ENCODE measurements around the gene PTK7. TPM values are rescaled to one million over a fixed set of nuclear protein-coding genes. Genes with fewer than 3 reads are reported as not detected.

The PTK7 gene
- total RNA-seq, 1 donor from 2014 or later, result 4.3 TPM

GRCh38 chr6:43183441-43183840, 107.3 kb downstream of the PTK7 start:
- Mint-ChIP-seq H3K9me3 (no peaks in the 10 kb centered on the region), H3K27me3 (no peaks in the 10 kb centered on the region), H3K36me3 (ENCODE audit: low read depth) (peaks cover 40% of the 10 kb centered on the region), H3K27ac (peak overlapping the region; percentile 94), H3K4me1 (peaks cover 36% of the 10 kb centered on the region), H3K4me3 (peak overlapping the region; percentile 94)
- DNase-seq, result no peak
- intact Hi-C loops (cut with micrococcal nuclease), result no loop called here

- intact Hi-C loops (cut with micrococcal nuclease), result no loop called here
- H3K27me3 Mint-ChIP-seq, result no peaks in the 10 kb centered on the region
- H3K27ac Mint-ChIP-seq, result peak overlapping the region; percentile 17
- no peak for DNase-seq
- peak overlapping the region; percentile 94 for H3K4me3 Mint-ChIP-seq
- H3K36me3 Mint-ChIP-seq (ENCODE audit: low read depth), result peaks cover 35% of the 10 kb centered on the region
- peaks cover 36% of the 10 kb centered on the region for H3K4me1 Mint-ChIP-seq
- no peaks in the 10 kb centered on the region for H3K9me3 Mint-ChIP-seq
These were observed 108.3 kb downstream of the PTK7 start for GRCh38 chr6:43184268-43184985.

- H3K4me3 Mint-ChIP-seq, result peak overlapping the region; percentile 44
- no peaks in the 10 kb centered on the region for H3K27me3 Mint-ChIP-seq
- intact Hi-C loops (cut with micrococcal nuclease), result no loop called here
- DNase-seq, result peak; percentile 73
- peak overlapping the region; percentile 48 for H3K27ac Mint-ChIP-seq
- H3K36me3 Mint-ChIP-seq (ENCODE audit: low read depth), result peaks cover 37% of the 10 kb centered on the region
- no peaks in the 10 kb centered on the region for H3K9me3 Mint-ChIP-seq
- H3K4me1 Mint-ChIP-seq, result peaks cover 39% of the 10 kb centered on the region
These were observed 109.4 kb downstream of the PTK7 start for GRCh38 chr6:43185391-43185985.

GRCh38 chr6:43186019-43186418, 109.9 kb downstream of the PTK7 start:
- Mint-ChIP-seq H3K27me3 (no peaks in the 10 kb centered on the region), H3K27ac (peak overlapping the region; percentile 8), H3K4me3 (no peak overlapping the region), H3K4me1 (peaks cover 40% of the 10 kb centered on the region), H3K36me3 (ENCODE audit: low read depth) (peaks cover 39% of the 10 kb centered on the region), H3K9me3 (no peaks in the 10 kb centered on the region)
- intact Hi-C loops (cut with micrococcal nuclease), result no loop called here
- DNase-seq, result no peak

GRCh38 chr6:43186706-43187105, 110.6 kb downstream of the PTK7 start:
- H3K36me3 Mint-ChIP-seq (ENCODE audit: low read depth), result peaks cover 37% of the 10 kb centered on the region
- H3K9me3 Mint-ChIP-seq, result no peaks in the 10 kb centered on the region
- H3K4me3 Mint-ChIP-seq, result no peak overlapping the region
- peak overlapping the region; percentile 8 for H3K27ac Mint-ChIP-seq
- no peak for DNase-seq
- peaks cover 35% of the 10 kb centered on the region for H3K4me1 Mint-ChIP-seq
- H3K27me3 Mint-ChIP-seq, result no peaks in the 10 kb centered on the region
- intact Hi-C loops (cut with micrococcal nuclease), result no loop called here

GRCh38 chr6:43187821-43188220, 111.7 kb downstream of the PTK7 start:
- Mint-ChIP-seq H3K4me3 (no peak overlapping the region), H3K4me1 (peaks cover 30% of the 10 kb centered on the region), H3K27me3 (no peaks in the 10 kb centered on the region), H3K27ac (no peak overlapping the region), H3K9me3 (no peaks in the 10 kb centered on the region), H3K36me3 (ENCODE audit: low read depth) (peaks cover 33% of the 10 kb centered on the region)
- intact Hi-C loops (cut with micrococcal nuclease), result no loop called here
- DNase-seq, result no peak

- DNase-seq, result no peak
- Mint-ChIP-seq H3K9me3 (no peaks in the 10 kb centered on the region), H3K4me1 (peaks cover 24% of the 10 kb centered on the region), H3K36me3 (ENCODE audit: low read depth) (peaks cover 39% of the 10 kb centered on the region), H3K27ac (no peak overlapping the region), H3K27me3 (no peaks in the 10 kb centered on the region), H3K4me3 (no peak overlapping the region)
- intact Hi-C loops (cut with micrococcal nuclease), result no loop called here
These were observed 112.3 kb downstream of the PTK7 start for GRCh38 chr6:43188426-43188825.

GRCh38 chr6:43189776-43190304, 113.7 kb downstream of the PTK7 start:
- Mint-ChIP-seq H3K36me3 (ENCODE audit: low read depth) (peaks cover 38% of the 10 kb centered on the region), H3K4me1 (peaks cover 13% of the 10 kb centered on the region), H3K4me3 (no peak overlapping the region), H3K9me3 (no peaks in the 10 kb centered on the region), H3K27ac (no peak overlapping the region), H3K27me3 (no peaks in the 10 kb centered on the region)
- no peak for DNase-seq
- intact Hi-C loops (cut with micrococcal nuclease), result no loop called here

GRCh38 chr6:43192911-43193310, 116.8 kb downstream of the PTK7 start:
- no peaks in the 10 kb centered on the region for H3K9me3 Mint-ChIP-seq
- intact Hi-C loops (cut with micrococcal nuclease), result no loop called here
- H3K4me3 Mint-ChIP-seq, result no peak overlapping the region
- no peak for DNase-seq
- no peak overlapping the region for H3K27ac Mint-ChIP-seq
- no peaks in the 10 kb centered on the region for H3K27me3 Mint-ChIP-seq
- H3K36me3 Mint-ChIP-seq (ENCODE audit: low read depth), result peaks cover 41% of the 10 kb centered on the region
- H3K4me1 Mint-ChIP-seq, result peaks cover 5% of the 10 kb centered on the region

GRCh38 chr6:43193929-43194328, 117.8 kb downstream of the PTK7 start:
- DNase-seq, result no peak
- Mint-ChIP-seq H3K4me1 (peaks cover 5% of the 10 kb centered on the region), H3K27me3 (no peaks in the 10 kb centered on the region), H3K4me3 (no peak overlapping the region), H3K27ac (peak overlapping the region; percentile 13), H3K36me3 (ENCODE audit: low read depth) (peaks cover 33% of the 10 kb centered on the region), H3K9me3 (no peaks in the 10 kb centered on the region)
- intact Hi-C loops (cut with micrococcal nuclease), result no loop called here

- no peak for DNase-seq
- no peaks in the 10 kb centered on the region for H3K27me3 Mint-ChIP-seq
- peaks cover 42% of the 10 kb centered on the region for H3K36me3 Mint-ChIP-seq (ENCODE audit: low read depth)
- no peak overlapping the region for H3K27ac Mint-ChIP-seq
- intact Hi-C loops (cut with micrococcal nuclease), result no loop called here
- H3K4me3 Mint-ChIP-seq, result no peak overlapping the region
- no peaks in the 10 kb centered on the region for H3K4me1 Mint-ChIP-seq
- H3K9me3 Mint-ChIP-seq, result no peaks in the 10 kb centered on the region
These were observed 120.2 kb downstream of the PTK7 start for GRCh38 chr6:43196337-43196736.

GRCh38 chr6:43199912-43200311, 123.8 kb downstream of the PTK7 start:
- no peak overlapping the region for H3K27ac Mint-ChIP-seq
- no peak overlapping the region for H3K4me3 Mint-ChIP-seq
- no peak for DNase-seq
- H3K4me1 Mint-ChIP-seq, result no peaks in the 10 kb centered on the region
- H3K36me3 Mint-ChIP-seq (ENCODE audit: low read depth), result peaks cover 37% of the 10 kb centered on the region
- H3K9me3 Mint-ChIP-seq, result no peaks in the 10 kb centered on the region
- no peaks in the 10 kb centered on the region for H3K27me3 Mint-ChIP-seq
- intact Hi-C loops (cut with micrococcal nuclease), result no loop called here

GRCh38 chr6:43200541-43200940, 124.4 kb downstream of the PTK7 start:
- intact Hi-C loops (cut with micrococcal nuclease), result no loop called here
- Mint-ChIP-seq H3K27me3 (no peaks in the 10 kb centered on the region), H3K36me3 (ENCODE audit: low read depth) (peaks cover 40% of the 10 kb centered on the region), H3K27ac (no peak overlapping the region), H3K9me3 (no peaks in the 10 kb centered on the region), H3K4me3 (no peak overlapping the region), H3K4me1 (no peaks in the 10 kb centered on the region)
- DNase-seq, result no peak

GRCh38 chr6:43202451-43202850, 126.3 kb downstream of the PTK7 start:
- no peaks in the 10 kb centered on the region for H3K9me3 Mint-ChIP-seq
- intact Hi-C loops (cut with micrococcal nuclease), result no loop called here
- H3K4me3 Mint-ChIP-seq, result no peak overlapping the region
- DNase-seq, result no peak
- H3K4me1 Mint-ChIP-seq, result no peaks in the 10 kb centered on the region
- H3K36me3 Mint-ChIP-seq (ENCODE audit: low read depth), result peaks cover 42% of the 10 kb centered on the region
- no peaks in the 10 kb centered on the region for H3K27me3 Mint-ChIP-seq
- no peak overlapping the region for H3K27ac Mint-ChIP-seq
